ENCODE data around the gene ZBTB7C.

ZBTB7C gene

DNA sequence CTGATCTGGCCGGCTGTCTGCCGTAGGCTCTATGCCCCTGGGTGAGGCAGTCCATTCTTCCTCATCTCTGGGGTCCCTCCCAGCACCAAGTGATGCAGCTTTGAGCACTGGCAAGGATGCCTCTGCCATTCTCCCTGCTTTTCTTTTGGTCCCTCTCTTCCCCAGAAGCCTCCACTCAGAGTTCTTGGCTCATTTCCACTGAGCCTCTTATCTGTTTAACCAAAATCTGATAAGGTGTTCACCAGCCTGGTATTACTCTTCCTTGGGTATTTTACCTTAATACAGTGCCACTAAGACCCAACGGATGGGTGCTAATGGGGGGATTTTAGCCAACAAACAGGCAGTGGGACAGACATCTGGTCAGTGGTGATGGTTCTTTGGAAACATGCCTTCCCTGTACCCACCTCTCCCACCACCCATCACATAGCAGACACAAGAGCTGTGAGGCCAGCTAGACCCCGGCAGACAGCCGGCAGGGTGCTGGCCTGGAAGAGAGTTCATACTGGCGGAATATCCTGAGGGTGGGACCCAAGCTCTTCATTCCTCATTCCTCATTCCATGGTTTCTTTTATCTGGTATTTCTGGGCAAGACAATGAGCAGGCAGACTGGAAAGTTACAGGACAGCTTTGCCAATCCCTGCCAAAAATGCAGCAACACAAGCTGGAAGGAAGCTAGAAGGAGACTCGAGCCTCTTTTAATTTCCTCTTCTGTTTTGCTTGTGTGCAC is 34.6 kb downstream of the ZBTB7C start:
- ChIA-PET CTCF (no interaction called here), POLR2A (interaction anchor here (1.1 kb wide), 1 partner anchor 9 kb away, joined by 3 read pairs; no protein-coding TSS in a partner anchor)
- TF ChIP-seq ELF4 (IDR thresholded peaks at IDR 0.05): no peak
- TF ChIP-seq NFRKB (IDR thresholded peaks at IDR 0.05): no peak
- TF ChIP-seq FOXM1 (IDR thresholded peaks at IDR 0.05; ENCODE audit: borderline replicate concordance): no peak
- no peak for TF ChIP-seq CTBP1 (IDR thresholded peaks at IDR 0.05; ENCODE audit: borderline replicate concordance)
- TF ChIP-seq BHLHE40 (IDR thresholded peaks at IDR 0.05; ENCODE audit: borderline replicate concordance): no peak
- TF ChIP-seq FOXK2 (IDR thresholded peaks at IDR 0.05): no peak
- TF ChIP-seq HDGF (IDR thresholded peaks at IDR 0.05; ENCODE audit: borderline replicate concordance): no peak
- TF ChIP-seq, protein P1, sequence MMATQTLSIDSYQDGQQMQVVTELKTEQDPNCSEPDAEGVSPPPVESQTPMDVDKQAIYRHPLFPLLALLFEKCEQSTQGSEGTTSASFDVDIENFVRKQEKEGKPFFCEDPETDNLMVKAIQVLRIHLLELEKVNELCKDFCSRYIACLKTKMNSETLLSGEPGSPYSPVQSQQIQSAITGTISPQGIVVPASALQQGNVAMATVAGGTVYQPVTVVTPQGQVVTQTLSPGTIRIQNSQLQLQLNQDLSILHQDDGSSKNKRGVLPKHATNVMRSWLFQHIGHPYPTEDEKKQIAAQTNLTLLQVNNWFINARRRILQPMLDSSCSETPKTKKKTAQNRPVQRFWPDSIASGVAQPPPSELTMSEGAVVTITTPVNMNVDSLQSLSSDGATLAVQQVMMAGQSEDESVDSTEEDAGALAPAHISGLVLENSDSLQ (IDR thresholded peaks at IDR 0.05): no peak
- no peak for TF ChIP-seq ZNF384 (IDR thresholded peaks at IDR 0.05)
- TF ChIP-seq LEF1 (IDR thresholded peaks at IDR 0.05; ENCODE audit: borderline replicate concordance): no peak
- TF ChIP-seq TARDBP (IDR thresholded peaks at IDR 0.05): no peak
- TF ChIP-seq FOXA1 (IDR thresholded peaks at IDR 0.05): no peak
- TF ChIP-seq ARNT (IDR thresholded peaks at IDR 0.05): no peak
- TF ChIP-seq SP1 (IDR thresholded peaks at IDR 0.05): no peak
- no peak for TF ChIP-seq L3MBTL2 (conservative IDR thresholded peaks at IDR 0.05)
- no peak for TF ChIP-seq SUZ12 (IDR thresholded peaks at IDR 0.05)
- DNase-seq (ENCODE audit: extremely low spot score): no peak

DNA sequence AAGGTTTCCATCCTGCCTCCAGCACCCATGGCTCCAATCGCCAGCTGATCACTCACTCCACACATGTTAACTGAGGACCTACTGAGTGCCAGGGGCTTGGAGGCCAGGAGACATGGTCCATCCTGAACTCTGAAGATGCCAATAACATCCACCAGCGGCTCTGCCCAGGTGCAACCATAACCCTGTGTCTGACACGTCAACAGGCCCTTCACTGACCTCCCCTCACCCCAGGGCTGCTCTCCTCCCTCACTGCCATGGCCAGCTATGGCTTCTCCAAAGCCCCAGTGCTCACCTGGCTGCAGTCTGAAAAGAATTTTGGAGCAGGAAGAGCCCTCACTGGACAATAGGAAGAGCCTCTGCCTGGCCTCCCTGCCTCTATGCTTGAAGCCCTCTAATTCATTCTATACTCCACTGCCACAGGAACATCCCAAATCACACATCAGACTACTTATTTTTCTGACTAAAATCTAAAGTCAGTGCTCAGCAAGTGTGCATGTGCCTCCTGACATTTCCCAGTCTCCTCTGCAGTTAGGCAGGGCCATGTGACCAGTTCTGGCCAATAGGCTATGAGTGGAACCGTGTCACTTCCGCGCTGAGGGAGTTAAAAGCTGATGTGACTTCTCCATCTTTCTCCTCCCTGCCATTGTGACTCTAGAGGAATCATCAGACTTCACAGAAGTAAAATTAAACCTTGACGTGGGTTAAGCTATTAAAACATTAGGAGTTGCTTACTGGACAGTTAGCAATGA is 37.2 kb downstream of the ZBTB7C start:
- TF ChIP-seq HDGF (IDR thresholded peaks at IDR 0.05; ENCODE audit: borderline replicate concordance): no peak
- CTCF ChIA-PET: no interaction called here
- POLR2A ChIA-PET: no interaction called here
- no peak for DNase-seq (ENCODE audit: extremely low spot score)

DNA sequence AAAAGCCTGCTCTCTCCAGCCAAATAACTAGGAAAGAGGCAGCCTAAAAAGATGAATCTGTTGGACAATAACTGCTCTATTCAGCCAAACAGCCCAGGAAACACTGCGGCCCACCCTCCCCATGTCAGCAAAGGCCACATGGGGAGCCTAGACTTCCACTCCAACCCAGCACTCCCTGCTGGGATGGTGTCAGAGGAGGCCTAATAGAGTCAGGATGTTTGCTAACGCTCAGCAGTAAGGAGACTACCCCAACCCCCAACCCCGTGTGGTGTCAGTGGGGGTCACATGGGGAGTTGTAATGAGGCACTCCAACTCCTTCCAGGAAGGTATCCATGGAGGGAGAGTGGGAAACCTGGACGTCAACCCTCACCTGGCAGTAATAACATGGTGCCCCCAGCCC is 41.6 kb downstream of the ZBTB7C start:
- POLR2A ChIA-PET: no interaction called here
- CTCF ChIA-PET: interaction anchor here (0.6 kb wide), 1 partner anchor 44 kb away, joined by 3 read pairs; no protein-coding TSS in a partner anchor
- no peak for DNase-seq (ENCODE audit: extremely low spot score)
- TF ChIP-seq, protein P1 (IDR thresholded peaks at IDR 0.05): no peak
- TF ChIP-seq ELF4 (IDR thresholded peaks at IDR 0.05) (no peak), BHLHE40 (IDR thresholded peaks at IDR 0.05; ENCODE audit: borderline replicate concordance) (no peak), LEF1 (IDR thresholded peaks at IDR 0.05; ENCODE audit: borderline replicate concordance) (no peak), FOXA1 (IDR thresholded peaks at IDR 0.05) (no peak), CTBP1 (IDR thresholded peaks at IDR 0.05; ENCODE audit: borderline replicate concordance) (no peak), HDGF (IDR thresholded peaks at IDR 0.05; ENCODE audit: borderline replicate concordance) (no peak), ARNT (IDR thresholded peaks at IDR 0.05) (no peak), SP1 (IDR thresholded peaks at IDR 0.05) (no peak)

DNA sequence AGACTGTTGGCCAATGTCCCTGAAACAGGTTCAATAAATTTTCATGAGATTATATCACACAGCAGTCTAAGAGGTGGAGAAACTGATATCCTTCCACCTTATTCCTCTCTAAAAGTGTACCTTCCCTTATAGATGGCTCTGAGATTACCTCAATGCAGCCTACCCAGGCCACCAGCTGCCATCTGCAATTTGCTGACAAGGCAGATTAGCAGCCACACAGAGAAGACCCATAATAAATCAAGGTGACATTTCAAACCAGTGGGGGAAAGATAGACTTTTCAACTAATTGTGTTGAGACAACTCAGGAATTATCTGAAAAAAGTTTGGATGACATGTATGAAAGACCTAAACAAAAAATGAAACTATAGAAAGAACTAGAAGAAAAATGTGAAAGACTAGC is 43.2 kb downstream of the ZBTB7C start:
- TF ChIP-seq FOXA1 (IDR thresholded peaks at IDR 0.05) (no peak), TARDBP (IDR thresholded peaks at IDR 0.05) (no peak), BHLHE40 (IDR thresholded peaks at IDR 0.05; ENCODE audit: borderline replicate concordance) (no peak), SP1 (IDR thresholded peaks at IDR 0.05) (no peak), FOXM1 (IDR thresholded peaks at IDR 0.05; ENCODE audit: borderline replicate concordance) (no peak), ARNT (IDR thresholded peaks at IDR 0.05) (no peak), HDGF (IDR thresholded peaks at IDR 0.05; ENCODE audit: borderline replicate concordance) (no peak), ZNF384 (IDR thresholded peaks at IDR 0.05) (no peak), NFRKB (IDR thresholded peaks at IDR 0.05) (no peak), SUZ12 (IDR thresholded peaks at IDR 0.05) (no peak), CTBP1 (IDR thresholded peaks at IDR 0.05; ENCODE audit: borderline replicate concordance) (no peak), ELF4 (IDR thresholded peaks at IDR 0.05) (no peak), LEF1 (IDR thresholded peaks at IDR 0.05; ENCODE audit: borderline replicate concordance) (no peak), L3MBTL2 (conservative IDR thresholded peaks at IDR 0.05) (no peak), FOXK2 (IDR thresholded peaks at IDR 0.05) (no peak)
- TF ChIP-seq, protein P1 (IDR thresholded peaks at IDR 0.05): no peak
- ChIA-PET CTCF (no interaction called here), POLR2A (no interaction called here)
- DNase-seq (ENCODE audit: extremely low spot score): no peak

DNA sequence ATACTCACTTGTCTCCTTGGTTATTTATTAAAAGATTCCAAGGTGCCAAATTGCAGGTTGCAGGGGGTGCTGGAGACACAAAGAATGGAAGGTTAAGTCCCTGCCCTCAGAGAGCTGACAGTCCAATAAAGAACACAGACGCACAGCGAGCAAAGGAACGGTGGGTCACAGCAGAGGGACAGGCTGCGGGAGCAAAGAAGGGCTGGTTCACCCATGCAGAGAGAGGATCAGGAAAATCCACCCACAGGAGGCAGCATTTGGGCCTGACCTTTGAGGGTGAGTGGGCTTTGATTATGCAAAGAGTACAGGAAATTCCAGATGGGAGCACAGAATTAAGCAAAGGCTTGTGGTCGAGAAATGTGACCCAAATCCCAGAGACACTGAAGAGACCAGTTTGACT is 45.0 kb downstream of the ZBTB7C start:
- ChIA-PET POLR2A (no interaction called here), CTCF (no interaction called here)
- TF ChIP-seq HDGF (IDR thresholded peaks at IDR 0.05; ENCODE audit: borderline replicate concordance) (no peak), L3MBTL2 (conservative IDR thresholded peaks at IDR 0.05) (no peak), LEF1 (IDR thresholded peaks at IDR 0.05; ENCODE audit: borderline replicate concordance) (no peak), CTBP1 (IDR thresholded peaks at IDR 0.05; ENCODE audit: borderline replicate concordance) (no peak), BHLHE40 (IDR thresholded peaks at IDR 0.05; ENCODE audit: borderline replicate concordance) (no peak), NFRKB (IDR thresholded peaks at IDR 0.05) (no peak), ARNT (IDR thresholded peaks at IDR 0.05) (no peak), FOXA1 (IDR thresholded peaks at IDR 0.05) (no peak), FOXM1 (IDR thresholded peaks at IDR 0.05; ENCODE audit: borderline replicate concordance) (no peak)
- TF ChIP-seq, protein P1 (IDR thresholded peaks at IDR 0.05): no peak
- DNase-seq (ENCODE audit: extremely low spot score): no peak
